Esophagus muscularis mucosa (tissue), 4 donors: ENCODE data around the gene SRGAP3. TPM values are rescaled to one million over a fixed set of nuclear protein-coding genes. Genes with fewer than 3 reads are reported as not detected.

Source experiments
- DNase-seq: peaks from one replicate; pipeline ENCODE4 v3.0.0-alpha.2; 2017; ENCODE audit errors: extremely low spot score
- H3K27ac ChIP-seq, 4 donors: fragments of 200-600 bp; sonication (generic); replicated peaks in 1 of 4; 1 replicate in 3 of 4; 2 replicates in 1 of 4; pipeline ENCODE4 v1.5.1; 2016 to 2019; ENCODE audit warnings: mild to moderate bottlenecking in 1 of 4
- H3K27me3 ChIP-seq, 4 donors: fragments of 200-600 bp; sonication (generic); one replicate each; pipeline versions ENCODE4 v1.5.1 to v1.6.0; 2016 to 2019
- H3K36me3 ChIP-seq, 4 donors: fragments of 200-600 bp; sonication (generic); one replicate each; pipeline ENCODE4 v1.5.1; 2016 to 2019
- H3K4me1 ChIP-seq, 4 donors: fragments of 200-600 bp; sonication (generic); one replicate each; pipeline ENCODE4 v1.5.1; 2016 to 2019
- H3K4me3 ChIP-seq, 4 donors: fragments of 200-600 bp; sonication (generic); 1 replicate in 2 of 4; 2 replicates in 2 of 4; pipeline ENCODE4 v1.5.1; 2016 to 2019; ENCODE audit warnings: mild to moderate bottlenecking in 4 of 4, moderate library complexity in 1 of 4
- H3K9me3 ChIP-seq, 4 donors: fragments of 200-600 bp; sonication (generic); 1 replicate in 3 of 4; 2 replicates in 1 of 4; pipeline ENCODE4 v1.5.1; 2016 to 2019
- CTCF ChIP-seq, 3 experiments: fragments of 200-600 bp in 2 of 3; fragments of 450-650 bp in 1 of 3; sonication (generic) in 2 of 3; IDR thresholded peaks; one replicate each; pipeline ENCODE4 v1.5.1; 2017 to 2019; ENCODE audit warnings: antibody characterized with exemption in 3 of 3, mild to moderate bottlenecking in 2 of 3, moderate library complexity in 1 of 3
- EP300 ChIP-seq: sonication (generic); formaldehyde crosslinking; IDR thresholded peaks from one replicate; pipeline ENCODE4 v1.6.1; 2017; ENCODE audit warnings: antibody characterized with exemption
- POLR2A ChIP-seq: fragments of 450-650 bp; IDR thresholded peaks from one replicate; pipeline ENCODE4 v1.6.1; 2017; ENCODE audit warnings: antibody characterized with exemption, moderate library complexity, mild to moderate bottlenecking, low read depth
- POLR2AphosphoS5 ChIP-seq, 2 donors: sonication (generic); formaldehyde crosslinking; IDR thresholded peaks; one replicate each; pipeline ENCODE4 v1.6.1; 2017; ENCODE audit warnings: antibody characterized with exemption in 2 of 2
- WGBS: methylation state at CpG from one replicate; pipeline ENCODE4 v1.1.5; 2018; 5-methylcytosine and 5-hydroxymethylcytosine counted together
- intact Hi-C: fragments of 100-400 bp; cut with DNase I; formaldehyde crosslinking; loops from one replicate; pipeline ENCODE4 v1.15.1; 2023
- total RNA-seq, 4 donors: library from RNA; depleted of rRNA; stranded (reverse); fragments of >200 nt; gene quantifications; one replicate each; pipeline versions ENCODE4 v1.1.0 to v1.2.1, GENCODE V29; 2016

Gene SRGAP3
- total RNA-seq, 4 donors from 2014 or later: 2.4 to 8.6 (median 3.1) TPM

DNA sequence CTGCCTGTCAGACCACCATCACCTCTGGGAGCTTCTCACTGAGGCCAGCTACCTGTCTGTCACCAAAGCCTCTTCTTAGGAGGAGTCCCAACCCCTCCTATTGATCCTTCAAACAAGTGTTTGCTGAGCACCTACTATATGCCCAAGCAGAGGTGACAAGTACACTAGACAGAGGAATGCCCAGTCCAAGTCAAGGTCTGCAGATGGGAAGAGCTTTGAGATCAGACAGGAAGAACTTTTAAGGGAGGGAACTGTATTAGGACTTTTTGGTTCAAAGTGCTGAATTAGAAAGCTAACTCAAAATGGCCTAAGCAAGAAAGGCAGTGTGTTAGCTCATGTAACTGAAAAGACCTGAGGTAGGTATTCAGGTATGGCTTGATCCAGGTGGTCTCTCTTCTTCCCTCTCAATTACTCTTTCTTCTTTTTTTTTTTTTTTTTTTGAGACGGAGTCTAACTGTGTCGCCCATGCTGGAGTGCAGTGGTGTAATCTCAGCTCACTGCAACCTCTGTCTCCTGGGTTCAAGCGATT lies 282.6 kb downstream of the SRGAP3 start:
- peak; percentile 42 for DNase-seq
- 56% methylated on average over 3 of the region's 3 CpGs for WGBS
- intact Hi-C loops: no loop called here

GRCh38 chr3:8966150-8966819 lies 283.2 kb downstream of the SRGAP3 start:
- DNase-seq: no peak
- no peak overlapping the region for H3K4me3 ChIP-seq
- H3K36me3 ChIP-seq: no peaks in the 10 kb centered on the region
- H3K9me3 ChIP-seq: no peaks in the 10 kb centered on the region
- no peak overlapping the region for H3K27ac ChIP-seq
- WGBS: 86% methylated on average over 2 of the region's 2 CpGs
- intact Hi-C loops: no loop called here
- TF ChIP-seq POLR2AphosphoS5 (IDR thresholded peaks at IDR 0.05): no peak
- no peak for TF ChIP-seq EP300
- no peak for TF ChIP-seq POLR2A
- TF ChIP-seq CTCF (IDR thresholded peaks at IDR 0.05): no peak
- H3K4me1 ChIP-seq: peaks cover 9 to 19% (median 17%) of the 10 kb centered on the region in 4 donors
- peaks cover 0 to 16% (median 0%) of the 10 kb centered on the region in 4 donors for H3K27me3 ChIP-seq

More for the DNA sequence above, 282.6 kb downstream of the SRGAP3 start:
- H3K4me3 ChIP-seq: no peak overlapping the region
- H3K9me3 ChIP-seq: no peaks in the 10 kb centered on the region
- no peak for TF ChIP-seq POLR2AphosphoS5 (IDR thresholded peaks at IDR 0.05)
- no peak for TF ChIP-seq EP300
- no peak for TF ChIP-seq CTCF (IDR thresholded peaks at IDR 0.05)
- peaks cover 0 to 16% (median 0%) of the 10 kb centered on the region in 4 donors for H3K27me3 ChIP-seq
- H3K4me1 ChIP-seq: peaks cover 9 to 18% (median 16%) of the 10 kb centered on the region in 4 donors
- no peaks in the 10 kb centered on the region for H3K36me3 ChIP-seq
- no peak overlapping the region for H3K27ac ChIP-seq

- 84% methylated on average over 11 of the region's 11 CpGs for WGBS
- H3K27me3 ChIP-seq: peaks cover 0 to 16% (median 0%) of the 10 kb centered on the region in 4 donors
- peak; percentile 26 for DNase-seq
- no peak overlapping the region for H3K27ac ChIP-seq
- TF ChIP-seq CTCF (IDR thresholded peaks at IDR 0.05) (no peak), POLR2A (no peak), EP300 (no peak), POLR2AphosphoS5 (IDR thresholded peaks at IDR 0.05) (no peak)
- H3K4me1 ChIP-seq: peaks cover 9 to 19% (median 17%) of the 10 kb centered on the region in 4 donors
- intact Hi-C loops: no loop called here
- H3K9me3 ChIP-seq: no peaks in the 10 kb centered on the region
- no peak overlapping the region for H3K4me3 ChIP-seq
- H3K36me3 ChIP-seq: no peaks in the 10 kb centered on the region
Observed at GRCh38 chr3:8964436-8965370, 284.7 kb downstream of the SRGAP3 start.

- Histone ChIP-seq H3K9me3 (no peaks in the 10 kb centered on the region), H3K27ac (peak within 1 kb of the TSS; percentile 75 to 82 (median 77)), H3K4me3 (peak within 1 kb of the TSS; percentile 71 to 89 (median 74)), H3K4me1 (peaks cover 9 to 19% (median 17%) of the 10 kb centered on the region in 4 donors), H3K36me3 (peaks cover 0 to under 1% (median 0%) of the 10 kb centered on the region in 4 donors), H3K27me3 (peaks cover 0 to 11% (median 0%) of the 10 kb centered on the region in 4 donors)
- peak; percentile 97 for DNase-seq
- WGBS: under 1% methylated on average over 26 of the region's 45 CpGs
- intact Hi-C loops: no loop called here
- peak; percentile 75 to 95 for TF ChIP-seq POLR2AphosphoS5 (IDR thresholded peaks at IDR 0.05)
- no peak for TF ChIP-seq POLR2A
- no peak for TF ChIP-seq CTCF (IDR thresholded peaks at IDR 0.05)
- TF ChIP-seq EP300: no peak
Observed at GRCh38 chr3:8963137-8963853, 286.2 kb downstream of the SRGAP3 start, which contains the start of gene RAD18. Gene RAD18 (minus strand): TSS chr3:8963472. CDS start chr3:8963385, 87 bp downstream.
